BLaER1 treated with 17β-estradiol and CSF1 and Interleukin-3, amounts not matched to agents 10 nM and 100 nM (cell line): ENCODE results near the gene LCP2.

Experiments used
- H3K27ac ChIP-seq, 11 experiments: shearing (Covaris generic); formaldehyde crosslinking; 2 replicates each; pipeline ENCODE4 v1.8.1; 2022
- H3K27me3 ChIP-seq, 11 experiments: shearing (Covaris generic); formaldehyde crosslinking; 2 replicates each; pipeline ENCODE4 v1.8.1; 2022
- H3K36me3 ChIP-seq, 11 experiments: shearing (Covaris generic); formaldehyde crosslinking; 2 replicates each; pipeline ENCODE4 v1.8.1; 2022
- H3K4me1 ChIP-seq, 10 experiments: shearing (Covaris generic); formaldehyde crosslinking; 2 replicates each; pipeline ENCODE4 v1.8.1; 2022
- H3K4me2 ChIP-seq, 11 experiments: shearing (Covaris generic); formaldehyde crosslinking; 2 replicates each; pipeline ENCODE4 v1.8.1; 2022
- H3K4me3 ChIP-seq, 10 experiments: shearing (Covaris generic); formaldehyde crosslinking; 2 replicates each; pipeline ENCODE4 v1.8.1; 2022
- H3K9ac ChIP-seq, 11 experiments: shearing (Covaris generic); formaldehyde crosslinking; 2 replicates each; pipeline ENCODE4 v1.8.1; 2022
- H3K9me3 ChIP-seq, 11 experiments: shearing (Covaris generic); formaldehyde crosslinking; replicated peaks in 1 of 11; 2 replicates each; pipeline ENCODE4 v1.8.1; 2022
- H4K20me1 ChIP-seq, 11 experiments: shearing (Covaris generic); formaldehyde crosslinking; 2 replicates each; pipeline ENCODE4 v1.8.1; 2022
- Cebpa-rat ChIP-seq, 11 experiments: shearing (Covaris generic); IDR thresholded peaks; 2 replicates each; pipeline ENCODE4 v1.8.1; 2022

The LCP2 gene

DNA sequence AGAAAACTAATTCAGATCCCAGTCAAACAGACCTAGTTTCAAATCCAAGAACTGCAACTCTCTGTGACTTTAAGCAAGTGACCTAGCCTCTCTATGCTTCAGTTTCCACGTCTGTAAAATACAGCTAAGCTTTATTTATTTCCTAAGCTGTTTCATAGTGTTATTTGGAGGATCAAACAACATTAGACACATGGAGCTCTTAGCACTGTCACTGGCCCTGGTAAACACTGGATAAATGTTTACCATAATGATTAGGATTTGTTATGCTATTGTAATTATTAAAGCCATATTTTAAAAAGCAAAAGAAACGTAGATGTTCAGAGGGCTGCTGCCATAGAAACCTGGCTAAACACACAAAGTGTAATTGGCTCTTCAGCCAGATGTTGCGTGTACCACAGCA is 91.4 kb downstream of the LCP2 start:
- Histone ChIP-seq H3K27me3 (no peaks in the 10 kb centered on the region), H4K20me1 (no peaks in the 10 kb centered on the region), H3K27ac (no peak overlapping the region), H3K4me2 (no peak overlapping the region), H3K4me3 (no peak overlapping the region), H3K4me1 (peaks cover 0 to 4% (median 0%) of the 10 kb centered on the region in 10 experiments; a peak in 3 of 20 replicates), H3K36me3 (no peaks in the 10 kb centered on the region), H3K9me3 (no peaks in the 10 kb centered on the region), H3K9ac (no peak overlapping the region)
- no peak for TF ChIP-seq Cebpa-rat (IDR thresholded peaks at IDR 0.05)

DNA sequence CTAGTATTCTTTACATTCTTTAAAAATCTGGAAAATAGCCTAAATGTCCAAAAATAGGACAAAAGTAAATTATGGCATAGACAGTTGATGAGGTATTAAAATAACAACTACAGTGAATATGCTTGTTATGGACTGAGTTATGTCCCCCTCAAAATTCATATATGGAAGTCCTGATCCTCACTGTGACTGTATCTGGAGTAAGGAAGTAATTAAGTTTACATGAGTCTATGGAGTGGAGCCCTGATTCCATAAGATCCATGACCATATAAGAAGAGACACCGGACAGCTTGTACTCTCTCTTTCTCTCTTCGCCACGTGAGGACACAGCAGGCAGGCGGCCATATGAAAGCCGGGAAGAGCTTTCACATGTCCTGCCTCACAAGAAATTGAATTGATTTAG is 93.4 kb downstream of the LCP2 start:
- no peak overlapping the region for H3K4me3 ChIP-seq
- H3K36me3 ChIP-seq = no peaks in the 10 kb centered on the region
- H3K4me1 ChIP-seq = peaks cover 0 to 12% (median 0%) of the 10 kb centered on the region in 10 experiments; a peak in 3 of 20 replicates
- no peak overlapping the region for H3K4me2 ChIP-seq
- no peak for TF ChIP-seq Cebpa-rat (IDR thresholded peaks at IDR 0.05)
- H4K20me1 ChIP-seq = no peaks in the 10 kb centered on the region
- no peak overlapping the region for H3K9ac ChIP-seq
- no peaks in the 10 kb centered on the region for H3K9me3 ChIP-seq
- no peak overlapping the region for H3K27ac ChIP-seq
- no peaks in the 10 kb centered on the region for H3K27me3 ChIP-seq

DNA sequence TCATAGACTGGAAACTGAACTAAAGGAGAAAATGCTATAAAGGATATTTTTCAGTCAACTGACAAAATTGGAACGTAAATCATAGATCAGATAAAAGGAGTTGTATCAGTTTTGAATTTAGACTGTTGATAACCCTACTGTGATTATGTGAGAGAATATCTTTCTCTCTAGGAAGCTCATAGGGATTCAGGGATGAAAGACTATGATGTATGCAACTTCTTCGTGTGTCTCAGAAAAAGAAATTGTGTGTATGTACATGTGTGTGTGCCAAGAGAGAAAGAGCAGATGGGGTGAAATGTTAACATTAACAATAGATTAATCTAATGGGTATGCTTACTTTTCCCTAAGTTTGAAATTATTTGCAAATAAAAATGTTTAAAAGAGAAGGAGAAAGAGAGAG is 95.5 kb downstream of the LCP2 start:
- Histone ChIP-seq H3K27ac (no peak overlapping the region), H3K9ac (no peak overlapping the region), H3K4me1 (peaks cover 0 to 12% (median 0%) of the 10 kb centered on the region in 10 experiments; a peak in 3 of 20 replicates), H3K27me3 (no peaks in the 10 kb centered on the region), H3K4me3 (no peak overlapping the region), H4K20me1 (no peaks in the 10 kb centered on the region), H3K36me3 (no peaks in the 10 kb centered on the region), H3K4me2 (no peak overlapping the region), H3K9me3 (no peaks in the 10 kb centered on the region)
- no peak for TF ChIP-seq Cebpa-rat (IDR thresholded peaks at IDR 0.05)

DNA sequence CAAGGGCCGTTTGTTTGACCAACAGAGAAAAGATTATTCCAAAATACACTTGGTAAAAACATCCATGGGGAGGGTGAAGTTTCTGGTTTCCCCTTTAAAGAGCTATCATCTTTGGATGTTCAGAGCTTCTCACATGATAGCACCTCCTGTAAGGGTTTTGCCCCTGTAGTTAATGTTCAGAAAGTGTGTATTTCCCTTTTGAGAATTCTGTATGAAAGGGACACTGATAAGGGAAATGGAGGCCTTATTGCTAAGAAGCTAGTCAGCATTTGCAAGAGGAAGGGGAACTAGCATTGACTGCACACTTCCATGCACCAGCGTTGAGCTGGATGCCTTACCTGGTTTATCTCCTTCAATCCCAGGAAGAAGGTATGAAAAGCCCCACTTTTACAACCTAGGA is 96.3 kb downstream of the LCP2 start:
- Histone ChIP-seq H3K27me3 (no peaks in the 10 kb centered on the region), H3K4me2 (peak overlapping the region in 1 of 11 experiments; percentile 56; a peak in 2 of 22 replicates), H3K9ac (no peak overlapping the region), H3K4me3 (no peak overlapping the region), H3K27ac (no peak overlapping the region; a peak in 1 of 22 replicates), H4K20me1 (no peaks in the 10 kb centered on the region), H3K4me1 (peaks cover 0 to 12% (median 0%) of the 10 kb centered on the region in 10 experiments; a peak in 3 of 20 replicates), H3K9me3 (no peaks in the 10 kb centered on the region), H3K36me3 (no peaks in the 10 kb centered on the region)
- no peak for TF ChIP-seq Cebpa-rat (IDR thresholded peaks at IDR 0.05)

DNA sequence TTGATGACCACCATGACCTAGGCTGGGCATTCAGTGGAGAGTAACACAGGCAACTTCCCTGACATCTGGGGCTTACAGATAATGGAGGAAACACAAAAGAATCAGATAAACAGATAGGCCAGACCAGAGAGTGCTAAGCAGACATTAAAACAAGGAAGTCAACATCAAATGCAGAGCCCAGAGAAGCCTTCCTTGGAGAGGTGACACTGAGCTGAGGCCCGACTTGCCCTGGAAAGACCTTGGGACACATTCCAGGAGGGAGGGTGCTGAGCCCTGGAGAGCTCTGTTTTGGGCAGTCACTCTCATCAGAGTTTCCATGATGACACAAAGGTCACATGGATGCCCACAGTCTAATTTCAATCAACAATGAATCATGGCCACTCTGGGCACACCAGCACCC is 96.7 kb downstream of the LCP2 start:
- Histone ChIP-seq H4K20me1 (no peaks in the 10 kb centered on the region), H3K4me1 (peaks cover 0 to 12% (median 0%) of the 10 kb centered on the region in 10 experiments; a peak in 3 of 20 replicates), H3K9ac (no peak overlapping the region), H3K36me3 (no peaks in the 10 kb centered on the region), H3K4me2 (peak overlapping the region in 1 of 11 experiments; percentile 56; a peak in 2 of 22 replicates), H3K9me3 (no peaks in the 10 kb centered on the region), H3K4me3 (no peak overlapping the region), H3K27me3 (no peaks in the 10 kb centered on the region), H3K27ac (no peak overlapping the region)
- no peak for TF ChIP-seq Cebpa-rat (IDR thresholded peaks at IDR 0.05)
